GM10847 (cell line): Measurements from ENCODE around the gene MEAK7.

Source experiments
- POLR2A ChIP-seq: IDR thresholded peaks from 2 replicates; pipeline ENCODE4 v1.6.1; 2011; ENCODE audit not compliant: insufficient read length; ENCODE audit errors: extremely low read depth

The MEAK7 gene

GRCh38 chr16:84475643-84476240 is 28.7 kb downstream of the MEAK7 start:
- no peak for TF ChIP-seq POLR2A

GRCh38 chr16:84471966-84472365 is 32.5 kb downstream of the MEAK7 start:
- no peak for TF ChIP-seq POLR2A

DNA sequence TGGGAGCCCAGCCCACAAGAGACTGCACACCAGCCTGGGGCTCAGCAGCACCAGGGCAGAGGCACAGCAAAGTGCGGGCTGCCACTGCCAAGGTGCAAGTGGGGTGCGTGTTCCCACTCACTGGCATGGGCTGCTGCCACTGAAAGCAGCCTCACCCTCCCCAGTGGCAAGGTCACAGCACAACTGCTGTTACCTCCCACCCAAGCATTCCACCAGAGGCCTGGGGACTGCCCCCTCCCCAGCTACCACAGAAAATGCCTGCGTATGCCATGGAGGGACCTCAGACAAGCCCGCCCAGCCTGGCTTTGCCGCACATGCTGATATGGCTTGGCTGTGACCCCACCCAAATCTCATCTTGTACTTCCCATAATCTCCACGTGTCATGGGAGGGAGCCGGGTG is 33.1 kb downstream of the MEAK7 start:
- TF ChIP-seq POLR2A, result no peak

- no peak for TF ChIP-seq POLR2A
Observed at GRCh38 chr16:84467709-84468108, 36.8 kb downstream of the MEAK7 start.

DNA sequence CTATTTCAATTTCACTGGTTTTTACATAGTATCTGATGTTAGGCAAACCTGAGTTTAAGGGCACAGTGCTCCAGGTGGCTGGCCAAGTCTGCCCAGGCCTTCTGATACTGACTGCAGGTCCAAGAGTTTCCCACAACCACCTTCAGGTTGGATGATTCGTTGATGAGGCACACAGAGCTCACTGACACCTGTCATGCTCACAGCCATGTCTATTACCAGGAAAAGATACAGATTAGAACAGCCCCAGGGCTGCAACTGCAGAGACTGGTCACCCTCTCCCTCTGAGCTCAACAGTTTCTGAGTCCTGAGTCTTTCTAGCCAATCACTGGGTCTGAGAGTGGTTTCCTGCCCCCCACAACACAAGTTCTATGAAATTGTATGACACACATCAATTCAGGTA is 37.2 kb downstream of the MEAK7 start:
- no peak for TF ChIP-seq POLR2A

DNA sequence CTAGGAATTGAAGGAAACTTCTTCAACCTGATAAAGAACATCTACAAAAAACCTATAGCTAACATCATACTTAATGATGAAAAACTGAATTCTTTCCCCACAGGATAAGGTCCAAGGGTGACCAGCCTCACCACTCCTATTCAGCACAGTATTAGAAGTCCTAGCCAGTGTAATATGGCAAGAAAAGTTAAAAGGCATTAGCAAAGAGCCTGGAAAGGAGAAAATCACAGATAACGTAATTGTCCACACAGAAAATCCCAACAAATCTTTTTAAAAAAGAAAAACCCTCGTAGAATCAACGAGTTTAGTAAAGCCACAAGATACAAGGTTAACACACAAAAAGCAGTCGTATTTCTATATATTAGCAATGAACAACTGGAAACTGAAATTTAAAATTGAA is 37.8 kb downstream of the MEAK7 start:
- TF ChIP-seq POLR2A, result no peak

GRCh38 chr16:84465154-84465553 is 39.3 kb downstream of the MEAK7 start:
- no peak for TF ChIP-seq POLR2A

GRCh38 chr16:84464116-84464515 is 40.3 kb downstream of the MEAK7 start:
- TF ChIP-seq POLR2A, result no peak

DNA sequence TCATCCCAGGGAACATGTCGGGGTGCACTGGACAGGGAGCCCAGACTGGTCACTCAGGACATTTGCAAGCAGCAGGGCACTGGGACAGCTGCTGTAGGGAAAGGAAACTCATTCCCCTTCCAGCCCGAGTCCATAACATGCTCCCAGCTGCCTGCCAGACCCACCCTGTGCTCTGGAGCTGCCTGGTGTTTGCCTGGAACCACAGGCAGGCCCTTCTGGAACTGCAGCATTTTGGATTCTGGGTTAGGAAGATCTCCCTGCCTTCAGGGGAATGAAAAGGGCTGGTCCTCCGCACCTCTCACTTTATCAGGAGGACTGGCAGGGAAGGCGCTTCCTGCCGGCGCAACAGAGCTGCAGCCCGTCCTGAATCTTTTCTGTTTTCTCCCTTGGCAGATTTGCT is 41.2 kb downstream of the MEAK7 start:
- no peak for TF ChIP-seq POLR2A

GRCh38 chr16:84462296-84463210 is 41.9 kb downstream of the MEAK7 start:
- TF ChIP-seq POLR2A, result no peak

- no peak for TF ChIP-seq POLR2A
Observed at GRCh38 chr16:84461413-84462295, 42.8 kb downstream of the MEAK7 start.

- no peak for TF ChIP-seq POLR2A
Observed at GRCh38 chr16:84461029-84461412, 43.4 kb downstream of the MEAK7 start.

DNA sequence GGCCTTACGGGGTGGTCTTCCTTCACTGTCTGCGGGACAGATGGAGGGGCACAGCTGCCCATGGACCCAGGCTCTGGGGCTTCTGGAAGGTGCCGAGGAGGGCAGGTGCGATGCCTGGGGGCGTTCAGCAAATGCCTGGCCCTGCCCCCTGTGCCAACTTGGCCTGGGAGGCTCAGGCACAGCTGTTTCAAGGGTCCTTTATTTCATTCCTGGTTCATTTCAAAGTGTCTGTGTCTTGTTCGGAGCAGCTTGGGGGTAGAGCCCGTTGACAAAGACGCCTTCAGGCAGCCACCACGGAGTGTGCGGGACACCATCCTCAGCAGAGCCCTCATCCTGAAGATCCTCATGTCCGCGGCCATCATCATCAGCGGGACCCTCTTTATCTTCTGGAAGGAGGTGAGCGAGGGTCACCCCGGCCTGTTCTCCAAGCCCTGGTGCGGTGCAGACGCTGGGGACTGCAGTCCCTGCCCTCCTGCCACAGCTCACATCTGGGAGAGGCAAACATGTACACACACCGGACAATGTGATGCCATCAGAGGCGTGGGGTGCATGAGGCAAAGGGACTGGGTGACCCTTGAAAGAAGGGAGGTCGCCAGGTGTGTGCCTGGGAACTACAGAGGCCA is 43.9 kb downstream of the MEAK7 start:
- TF ChIP-seq POLR2A, result no peak

DNA sequence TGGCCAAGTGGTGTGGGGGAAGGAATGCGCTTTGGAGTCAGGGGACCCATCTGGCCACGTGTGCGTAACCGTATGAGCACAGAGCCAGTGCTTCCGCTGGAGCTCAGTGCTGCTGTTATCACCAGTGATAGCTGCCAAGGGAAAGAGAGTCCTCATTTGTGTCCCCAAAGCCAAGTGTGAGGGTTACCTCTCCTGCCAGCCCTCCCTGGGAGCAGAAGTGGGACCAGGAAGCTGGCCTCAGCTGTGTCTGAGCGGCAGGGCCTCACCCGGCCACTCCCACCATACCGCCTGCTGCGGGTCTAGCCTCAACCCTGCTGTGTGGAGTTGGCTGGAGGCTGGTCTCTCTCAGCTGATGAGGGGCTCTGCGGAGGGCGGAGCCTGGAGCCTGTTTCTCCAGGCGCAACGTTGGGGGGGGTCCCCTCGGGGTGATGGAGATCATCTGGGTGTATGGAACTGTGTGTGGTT is 44.5 kb downstream of the MEAK7 start:
- no peak for TF ChIP-seq POLR2A

DNA sequence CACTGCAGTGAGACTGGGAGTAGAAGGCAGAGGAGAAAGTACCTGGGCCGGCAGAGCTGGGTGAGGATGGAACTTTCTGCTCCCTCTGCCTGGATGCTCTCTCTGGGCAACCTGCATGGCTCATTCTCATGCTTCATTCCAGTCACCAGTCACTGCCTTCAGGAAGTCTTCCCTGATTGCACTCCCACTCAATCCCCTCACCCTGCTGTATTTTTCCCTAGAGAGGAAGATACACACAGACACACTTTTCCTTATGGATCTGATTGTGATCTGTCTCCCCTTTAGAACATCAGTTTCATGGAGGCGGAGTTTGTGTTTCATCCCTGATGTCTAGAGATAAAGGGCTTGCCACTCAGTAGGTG is 44.9 kb downstream of the MEAK7 start:
- TF ChIP-seq POLR2A, result no peak
